Ovary (tissue), 9 donors: ENCODE results near the gene RBFOX2. TPM values are rescaled to one million over a fixed set of nuclear protein-coding genes. Genes with fewer than 3 reads are reported as not detected.
A peak's percentile ranks its signal among the peaks of the same experiment; 100 is the strongest.

Experiments
- DNase-seq, 5 donors: peaks; one replicate each; pipeline ENCODE4 v3.0.0-alpha.2; 2019 to 2020
- H3K27ac ChIP-seq, 2 donors: fragments of 200-600 bp; one replicate each; pipeline versions ENCODE4 v1.5.1 to v1.8.0; 2019 to 2022
- H3K27me3 ChIP-seq: fragments of 200-600 bp; one replicate; pipeline ENCODE4 v1.8.0; 2022
- H3K36me3 ChIP-seq: fragments of 200-600 bp; sonication (generic); one replicate; pipeline ENCODE4 v1.5.1; 2019
- H3K4me1 ChIP-seq: one replicate; pipeline ENCODE4 v1.8.1; 2013; ENCODE audit warnings: mild to moderate bottlenecking, moderate library complexity; ENCODE audit not compliant: insufficient read depth
- H3K4me3 ChIP-seq: fragments of 200-600 bp; sonication (generic); one replicate; pipeline ENCODE4 v1.5.1; 2017
- H3K9me3 ChIP-seq, 2 donors: fragments of 200-600 bp in 1 of 2; sonication (generic) in 1 of 2; one replicate each; pipeline versions ENCODE4 v1.5.1 to v1.8.1; 2013 to 2019; ENCODE audit warnings: mild to moderate bottlenecking in 1 of 2, moderate library complexity in 1 of 2
- CTCF ChIP-seq, 3 donors: fragments of 450-650 bp in 2 of 3; fragments of 200-600 bp in 1 of 3; IDR thresholded peaks; one replicate each; pipeline versions ENCODE4 v1.5.1 to v1.8.0; 2016 to 2022; ENCODE audit warnings: antibody characterized with exemption in 3 of 3, mild to moderate bottlenecking in 1 of 3
- EP300 ChIP-seq: sonication (generic); formaldehyde crosslinking; IDR thresholded peaks from one replicate; pipeline ENCODE4 v1.6.1; 2017; ENCODE audit warnings: antibody characterized with exemption
- POLR2A ChIP-seq: fragments of 450-650 bp; IDR thresholded peaks from one replicate; pipeline ENCODE4 v1.6.1; 2017; ENCODE audit warnings: antibody characterized with exemption, mild to moderate bottlenecking, moderate library complexity
- WGBS, 3 donors: extraction: QIAGEN DNeasy Blood & Tissue Kit in 1 of 3; methylation state at CpG; one replicate each; pipeline versions ENCODE4 v1.1.5 to v1.1.7; 2013 to 2017; 5-methylcytosine and 5-hydroxymethylcytosine counted together
- intact Hi-C, 4 donors: fragments of 100-400 bp; cut with DNase I; formaldehyde crosslinking; loops; one replicate each; pipeline versions ENCODE4 v1.11.0 to v1.15.1; 2022 to 2023
- polyA plus RNA-seq, 2 donors: library from polyadenylated mRNA; stranded (reverse); fragments of 200-250 nt in 1 of 2; fragments of 350-450 nt in 1 of 2; fragmentation: Illumina TruSeq in 1 of 2; extraction: RNeasy Lipid Tissue Mini Kit (QIAGEN cat#74804) in 1 of 2; gene quantifications; one replicate each; pipeline ENCODE4 v1.2.3, GENCODE V29; 2013 to 2014
- total RNA-seq, 7 donors: library from RNA; depleted of rRNA in 2 of 7; stranded (reverse); fragments of >200 nt in 2 of 7; fragmentation: NEBNext Ultra II Directional in 3 of 7; extraction: Animal tissue kit (Norgen Biotek cat#: 25700) in 3 of 7; gene quantifications; one replicate each; pipeline versions ENCODE4 v1.1.0 to v1.2.4, GENCODE V29; 2016 to 2023
- donor health status: DM: no; HTN: no; CAD: no; lungs with moderate emphysema.
- donor health status: DM: no; HTN: no; CAD: no.
- donor health status: Bipolar disorder and iron deficiency.
- donor health status: DM: yes; HTN: yes; CAD: no.
- donor health status: DM: no; HTN: no; CAD: no.
- donor health status: DM: yes; HTN: yes; CAD: no.

The RBFOX2 gene
- total and polyA plus RNA-seq, 9 donors = 68.7 to 140 (median 128) TPM

GRCh38 chr22:35978889-35979288 lies 49.7 kb downstream of the RBFOX2 start:
- no peaks in the 10 kb centered on the region for H3K9me3 ChIP-seq
- no peak for DNase-seq
- intact Hi-C loops = loop anchor here in 2 of 4 donors (10.0 kb wide), 1 partner anchor 46 kb away; the partner anchor contains the start of gene RBFOX2 (in 2 of the 2)
- H3K27me3 ChIP-seq = no peaks in the 10 kb centered on the region
- H3K4me1 ChIP-seq = peaks cover 17% of the 10 kb centered on the region
- TF ChIP-seq EP300 = no peak
- no peak for TF ChIP-seq CTCF (IDR thresholded peaks at IDR 0.05)
- TF ChIP-seq POLR2A = no peak
- 79 to 83% (median 81%) methylated on average over 5 of the region's 5 CpGs for WGBS, 3 donors
- H3K4me3 ChIP-seq = no peak overlapping the region
- no peak overlapping the region for H3K27ac ChIP-seq
- H3K36me3 ChIP-seq = no peaks in the 10 kb centered on the region

GRCh38 chr22:35978201-35978600 lies 50.4 kb downstream of the RBFOX2 start:
- peaks cover 23% of the 10 kb centered on the region for H3K4me1 ChIP-seq
- H3K9me3 ChIP-seq = no peaks in the 10 kb centered on the region
- DNase-seq = no peak
- no peak overlapping the region for H3K27ac ChIP-seq
- no peaks in the 10 kb centered on the region for H3K36me3 ChIP-seq
- WGBS, 3 donors = 95 to 100% (median 97%) methylated on average over 1 of the region's 1 CpG
- H3K27me3 ChIP-seq = no peaks in the 10 kb centered on the region
- intact Hi-C loops = loop anchor here in 2 of 4 donors (10.0 kb wide), 1 partner anchor 47 kb away; the partner anchor contains the start of gene RBFOX2 (in 2 of the 2)
- TF ChIP-seq EP300 = no peak
- TF ChIP-seq CTCF (IDR thresholded peaks at IDR 0.05) = no peak
- TF ChIP-seq POLR2A = no peak
- no peak overlapping the region for H3K4me3 ChIP-seq

GRCh38 chr22:35977136-35977535 lies 51.5 kb downstream of the RBFOX2 start:
- WGBS, 3 donors = 53 to 72% (median 70%) methylated on average over 2 of the region's 2 CpGs
- peaks cover 23% of the 10 kb centered on the region for H3K4me1 ChIP-seq
- no peak overlapping the region for H3K27ac ChIP-seq
- H3K27me3 ChIP-seq = no peaks in the 10 kb centered on the region
- intact Hi-C loops = loop anchor here in 2 of 4 donors (10.0 kb wide), 1 partner anchor 48 kb away; the partner anchor contains the start of gene RBFOX2 (in 2 of the 2)
- H3K9me3 ChIP-seq = no peaks in the 10 kb centered on the region
- no peaks in the 10 kb centered on the region for H3K36me3 ChIP-seq
- no peak for DNase-seq
- no peak for TF ChIP-seq CTCF (IDR thresholded peaks at IDR 0.05)
- no peak for TF ChIP-seq EP300
- no peak for TF ChIP-seq POLR2A
- no peak overlapping the region for H3K4me3 ChIP-seq

GRCh38 chr22:35973388-35973787 lies 55.2 kb downstream of the RBFOX2 start:
- Histone ChIP-seq H3K27ac (peak overlapping the region; percentile 50 to 71), H3K36me3 (no peaks in the 10 kb centered on the region), H3K9me3 (no peaks in the 10 kb centered on the region), H3K4me3 (no peak overlapping the region), H3K4me1 (peaks cover 19% of the 10 kb centered on the region), H3K27me3 (no peaks in the 10 kb centered on the region)
- intact Hi-C loops = loop anchor here in 2 of 4 donors (10.0 kb wide), 1 partner anchor 51 kb away; the partner anchor contains the start of gene RBFOX2 (in 2 of the 2)
- TF ChIP-seq EP300 (no peak), CTCF (IDR thresholded peaks at IDR 0.05) (no peak), POLR2A (no peak)
- WGBS, 3 donors = 89 to 100% (median 92%) methylated on average over 1 of the region's 1 CpG
- no peak for DNase-seq
